Sigmoid colon (tissue), 4 donors: ENCODE results near the gene GLG1.
"Not testable (repeated sequence)": the region's sequence is repeated elsewhere in the genome, so short reads cannot be mapped to it uniquely, and the experiment has no call there.

Experiments
- EP300 ChIP-seq, 4 donors: sonication (generic); formaldehyde crosslinking; IDR thresholded peaks; one replicate each; pipeline ENCODE4 v1.6.1; 2017; ENCODE audit warnings: antibody characterized with exemption in 4 of 4
- POLR2A ChIP-seq, 2 donors: fragments of 450-650 bp; IDR thresholded peaks; one replicate each; pipeline ENCODE4 v1.6.1; 2016; ENCODE audit warnings: antibody characterized with exemption in 2 of 2, mild to moderate bottlenecking in 2 of 2, moderate library complexity in 2 of 2
- POLR2AphosphoS5 ChIP-seq, 4 donors: sonication (generic); formaldehyde crosslinking; IDR thresholded peaks; one replicate each; pipeline ENCODE4 v1.6.1; 2017; ENCODE audit warnings: antibody characterized with exemption in 4 of 4
- TF ChIP-seq, protein P1 (sequence below), 4 experiments: fragments of 450-650 bp in 3 of 4; fragments of 200-600 bp in 1 of 4; IDR thresholded peaks; one replicate each; pipeline ENCODE4 v1.5.1; 2016 to 2019; ENCODE audit warnings: antibody characterized with exemption in 4 of 4, mild to moderate bottlenecking in 3 of 4, moderate library complexity in 2 of 4

- TF ChIP-seq, protein P1, sequence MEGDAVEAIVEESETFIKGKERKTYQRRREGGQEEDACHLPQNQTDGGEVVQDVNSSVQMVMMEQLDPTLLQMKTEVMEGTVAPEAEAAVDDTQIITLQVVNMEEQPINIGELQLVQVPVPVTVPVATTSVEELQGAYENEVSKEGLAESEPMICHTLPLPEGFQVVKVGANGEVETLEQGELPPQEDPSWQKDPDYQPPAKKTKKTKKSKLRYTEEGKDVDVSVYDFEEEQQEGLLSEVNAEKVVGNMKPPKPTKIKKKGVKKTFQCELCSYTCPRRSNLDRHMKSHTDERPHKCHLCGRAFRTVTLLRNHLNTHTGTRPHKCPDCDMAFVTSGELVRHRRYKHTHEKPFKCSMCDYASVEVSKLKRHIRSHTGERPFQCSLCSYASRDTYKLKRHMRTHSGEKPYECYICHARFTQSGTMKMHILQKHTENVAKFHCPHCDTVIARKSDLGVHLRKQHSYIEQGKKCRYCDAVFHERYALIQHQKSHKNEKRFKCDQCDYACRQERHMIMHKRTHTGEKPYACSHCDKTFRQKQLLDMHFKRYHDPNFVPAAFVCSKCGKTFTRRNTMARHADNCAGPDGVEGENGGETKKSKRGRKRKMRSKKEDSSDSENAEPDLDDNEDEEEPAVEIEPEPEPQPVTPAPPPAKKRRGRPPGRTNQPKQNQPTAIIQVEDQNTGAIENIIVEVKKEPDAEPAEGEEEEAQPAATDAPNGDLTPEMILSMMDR (IDR thresholded peaks at IDR 0.05), result not testable (repeated sequence)
- not testable (repeated sequence) for TF ChIP-seq POLR2AphosphoS5, POLR2A, EP300 (IDR thresholded peaks at IDR 0.05)
Measured at GRCh38 chr16:74420612-74421481, 186.1 kb downstream of the GLG1 start, which contains the start of gene CLEC18B.
